Fibroblast of the aortic adventitia (primary cell): ENCODE results near the gene DENND5B. TPM values are rescaled to one million over a fixed set of nuclear protein-coding genes. Genes with fewer than 3 reads are reported as not detected.

ENCODE experiments used
- DNase-seq: peaks from one replicate; pipeline ENCODE4 v3.0.0-alpha.2; 2010; ENCODE audit warnings: low read depth
- H3K4me3 ChIP-seq: 2 replicates; pipeline ENCODE4 v1.5.1; 2011; ENCODE audit warnings: low read depth, mild to moderate bottlenecking, control low read depth, low read length, moderate library complexity
- total RNA-seq: library from RNA; depleted of rRNA; stranded (reverse); fragments of >200 nt; gene quantifications from 2 replicates; pipeline ENCODE4 v1.2.3, GENCODE V29; 2012; ENCODE audit warnings: low replicate concordance
- TF ChIP-seq, protein P1 (sequence below): IDR thresholded peaks from 2 replicates; pipeline ENCODE4 v1.5.1; 2011; ENCODE audit warnings: mild to moderate bottlenecking, low read length, control low read depth, inconsistent platforms; ENCODE audit not compliant: insufficient read depth

DENND5B gene
- total RNA-seq, 1 donor, result 19.2 TPM

DNA sequence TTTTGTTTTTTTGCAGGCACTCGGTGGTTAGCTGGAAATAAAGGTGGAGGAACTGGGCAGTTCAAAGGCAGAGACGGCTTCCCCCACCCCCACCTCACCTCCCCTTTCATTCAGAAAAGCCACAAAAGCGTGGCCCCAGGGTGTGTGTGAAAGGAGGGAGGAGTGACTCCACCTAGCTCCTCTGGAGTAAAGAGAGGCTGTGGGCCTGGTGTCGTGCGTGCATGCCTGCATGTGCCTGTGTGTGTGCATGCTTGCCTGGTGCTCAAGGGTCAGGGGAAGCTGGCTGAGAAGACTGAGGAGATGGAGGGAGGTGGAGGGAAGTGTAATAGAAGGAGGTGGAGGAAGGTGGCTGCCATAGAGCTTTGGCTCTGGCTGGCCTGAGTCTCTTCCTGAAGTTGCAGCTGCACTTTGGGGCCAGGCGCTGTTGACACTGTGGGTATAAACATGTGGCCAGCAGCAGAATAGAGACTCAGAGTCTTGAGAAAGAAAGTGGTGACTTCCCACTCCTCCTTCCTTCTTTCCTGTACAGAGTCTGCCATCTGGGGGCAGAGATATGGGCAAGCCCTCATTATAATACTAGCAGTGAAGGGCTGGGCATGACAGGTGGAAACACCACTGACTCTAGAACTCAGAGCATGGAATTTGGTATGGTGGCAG lies 228.0 kb downstream of the DENND5B start:
- TF ChIP-seq, protein P1, sequence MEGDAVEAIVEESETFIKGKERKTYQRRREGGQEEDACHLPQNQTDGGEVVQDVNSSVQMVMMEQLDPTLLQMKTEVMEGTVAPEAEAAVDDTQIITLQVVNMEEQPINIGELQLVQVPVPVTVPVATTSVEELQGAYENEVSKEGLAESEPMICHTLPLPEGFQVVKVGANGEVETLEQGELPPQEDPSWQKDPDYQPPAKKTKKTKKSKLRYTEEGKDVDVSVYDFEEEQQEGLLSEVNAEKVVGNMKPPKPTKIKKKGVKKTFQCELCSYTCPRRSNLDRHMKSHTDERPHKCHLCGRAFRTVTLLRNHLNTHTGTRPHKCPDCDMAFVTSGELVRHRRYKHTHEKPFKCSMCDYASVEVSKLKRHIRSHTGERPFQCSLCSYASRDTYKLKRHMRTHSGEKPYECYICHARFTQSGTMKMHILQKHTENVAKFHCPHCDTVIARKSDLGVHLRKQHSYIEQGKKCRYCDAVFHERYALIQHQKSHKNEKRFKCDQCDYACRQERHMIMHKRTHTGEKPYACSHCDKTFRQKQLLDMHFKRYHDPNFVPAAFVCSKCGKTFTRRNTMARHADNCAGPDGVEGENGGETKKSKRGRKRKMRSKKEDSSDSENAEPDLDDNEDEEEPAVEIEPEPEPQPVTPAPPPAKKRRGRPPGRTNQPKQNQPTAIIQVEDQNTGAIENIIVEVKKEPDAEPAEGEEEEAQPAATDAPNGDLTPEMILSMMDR, result no peak
- DNase-seq, result no peak
- H3K4me3 ChIP-seq, result no peak overlapping the region

GRCh38 chr12:31362115-31362758 lies 228.7 kb downstream of the DENND5B start:
- TF ChIP-seq, protein P1, result no peak

GRCh38 chr12:31361730-31362114 lies 229.2 kb downstream of the DENND5B start:
- TF ChIP-seq, protein P1, result no peak
- H3K4me3 ChIP-seq, result no peak overlapping the region
- no peak for DNase-seq

More at GRCh38 chr12:31362115-31362758, 228.7 kb downstream of the DENND5B start:
- DNase-seq, result no peak
- H3K4me3 ChIP-seq, result no peak overlapping the region

- TF ChIP-seq, protein P1, result no peak
- DNase-seq, result no peak
- H3K4me3 ChIP-seq, result no peak overlapping the region
Measured at GRCh38 chr12:31355747-31356107, 235.2 kb downstream of the DENND5B start.

GRCh38 chr12:31353750-31354708 lies 236.9 kb downstream of the DENND5B start:
- no peak for DNase-seq
- TF ChIP-seq, protein P1, result no peak
- no peak overlapping the region for H3K4me3 ChIP-seq

DNA sequence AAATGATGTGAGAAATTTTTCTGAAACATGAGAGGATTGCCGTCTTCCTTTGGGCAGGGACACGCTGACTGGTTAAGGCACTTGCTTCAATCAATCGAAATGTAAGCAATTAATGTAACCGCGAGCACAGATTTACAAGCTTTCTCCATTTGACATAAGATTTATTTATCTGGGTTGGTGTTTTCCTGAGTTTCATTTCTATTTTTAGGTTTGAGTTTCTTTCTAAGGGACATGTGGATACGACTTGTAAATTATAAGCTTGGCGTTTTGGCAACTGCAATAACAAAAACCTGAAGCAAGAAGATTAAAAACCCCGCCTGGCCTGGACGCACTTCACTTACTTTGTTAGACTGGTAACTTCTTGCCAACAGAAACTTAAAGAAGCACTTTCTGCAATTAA lies 244.7 kb downstream of the DENND5B start:
- DNase-seq, result no peak
- TF ChIP-seq, protein P1, result no peak
- no peak overlapping the region for H3K4me3 ChIP-seq
